Dendritic cell treated with granulocyte-macrophage colony-stimulating factor and Interleukin-4, amounts not matched to agents 40 ng/mL and 50 ng/mL, for 4 days (primary cell): ENCODE results near the gene PDIK1L.

Experiments
- H3K27ac Mint-ChIP-seq: one replicate; pipeline ENCODE4 v1.8.0; 2022; ENCODE audit warnings: mild to moderate bottlenecking, mixed read lengths
- H3K27me3 Mint-ChIP-seq: one replicate; pipeline ENCODE4 v1.8.0; 2022; ENCODE audit warnings: mild to moderate bottlenecking, mixed read lengths
- H3K36me3 Mint-ChIP-seq: one replicate; pipeline ENCODE4 v1.8.0; 2022; ENCODE audit warnings: low read depth, mixed read lengths
- H3K4me1 Mint-ChIP-seq: one replicate; pipeline ENCODE4 v1.8.0; 2022; ENCODE audit warnings: low read depth, mixed read lengths
- H3K4me3 Mint-ChIP-seq: one replicate; pipeline ENCODE4 v1.8.0; 2022; ENCODE audit warnings: mild to moderate bottlenecking, moderate library complexity, mixed read lengths
- H3K9me3 Mint-ChIP-seq: one replicate; pipeline ENCODE4 v1.8.0; 2022; ENCODE audit warnings: mixed read lengths
- intact Hi-C: fragments of 100-400 bp; cut with micrococcal nuclease; formaldehyde crosslinking; loops from one replicate; pipeline ENCODE4 v1.15.0; 2022

The PDIK1L gene

GRCh38 chr1:26170472-26170821 is 58.8 kb downstream of the PDIK1L start:
- Mint-ChIP-seq H3K36me3 (peaks cover 13% of the 10 kb centered on the region), H3K27ac (peak overlapping the region; percentile 91), H3K9me3 (no peaks in the 10 kb centered on the region), H3K4me1 (peaks cover 19% of the 10 kb centered on the region), H3K27me3 (peaks cover 11% of the 10 kb centered on the region), H3K4me3 (peak overlapping the region; percentile 93)
- intact Hi-C loops: loop anchor here (10.0 kb wide), 1 partner anchor 214 kb away; no protein-coding TSS in a partner anchor

DNA sequence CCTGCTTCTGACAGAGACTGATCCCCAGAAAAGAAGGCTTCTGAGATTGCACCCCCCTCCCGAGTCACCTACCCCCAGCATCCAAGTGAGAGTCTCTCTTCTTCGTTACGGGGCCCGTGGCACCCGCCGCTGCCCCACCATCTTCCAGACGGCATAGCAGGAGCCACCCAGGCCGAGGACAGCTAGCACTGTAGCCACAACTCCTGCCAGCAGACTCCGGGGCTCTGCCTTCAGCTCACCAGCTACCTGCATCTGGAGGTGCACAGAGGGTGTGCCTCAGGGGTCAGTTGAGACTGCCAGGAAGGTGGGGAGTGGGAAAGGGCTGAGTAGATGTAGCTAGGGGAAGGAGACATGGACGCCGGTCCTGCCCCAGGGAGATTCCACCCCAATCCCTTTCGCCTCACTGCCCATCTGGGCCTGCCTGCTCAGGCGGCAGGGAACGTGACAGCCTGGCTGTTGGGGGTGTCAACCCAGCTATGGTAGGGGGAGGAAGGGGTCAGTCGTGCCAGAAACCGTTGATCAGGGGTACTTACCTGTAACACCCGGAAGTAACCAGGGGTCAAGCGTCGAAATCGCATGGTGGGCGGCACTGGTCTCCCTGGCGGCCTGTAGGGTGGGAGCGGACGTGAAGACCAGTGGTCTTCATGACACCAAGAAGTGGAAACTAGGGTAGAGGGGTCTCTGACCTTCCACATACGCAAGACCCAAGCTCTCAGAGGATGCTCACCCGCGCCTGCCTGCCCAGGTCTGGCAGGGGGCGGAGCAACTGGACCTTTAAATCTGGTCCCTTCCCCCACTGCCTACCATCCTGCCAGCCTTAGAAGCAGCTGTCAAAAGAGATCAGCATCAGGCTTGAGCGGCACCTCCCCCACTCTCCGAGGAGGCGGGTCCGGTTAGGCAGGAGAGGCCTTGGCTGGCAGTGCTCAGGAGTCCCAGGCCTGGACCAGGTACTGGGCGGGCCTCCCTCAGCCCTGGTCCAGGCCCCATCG is 59.8 kb downstream of the PDIK1L start, which contains the start of gene ZNF593OS:
Gene ZNF593OS (minus strand): TSS at position 749 of the 989 bp plus-strand sequence. CDS start 171 bp downstream, at position 578.
- peaks cover 13% of the 10 kb centered on the region for H3K36me3 Mint-ChIP-seq
- peaks cover 4% of the 10 kb centered on the region for H3K27me3 Mint-ChIP-seq
- peak within 1 kb of the TSS; percentile 93 for H3K4me3 Mint-ChIP-seq
- H3K4me1 Mint-ChIP-seq: peaks cover 16% of the 10 kb centered on the region
- H3K9me3 Mint-ChIP-seq: no peaks in the 10 kb centered on the region
- intact Hi-C loops: loop anchor here (10.0 kb wide), 1 partner anchor 213 kb away; no protein-coding TSS in a partner anchor
- H3K27ac Mint-ChIP-seq: peak within 1 kb of the TSS; percentile 91
